MCF 10A (cell line): Measurements from ENCODE around the gene VAV3. TPM values are rescaled to one million over a fixed set of nuclear protein-coding genes. Genes with fewer than 3 reads are reported as not detected.

ENCODE experiments used
- BruUV-seq: library from RNA; stranded (reverse); fragments of 400-500 nt; replicated peaks from 2 replicates; lab custom pipeline; 2021; lab: Mats Ljungman, UMichigan
- CTCF ChIA-PET: fragments of 300-600 bp; sonication (Branson Sonifier 250); formaldehyde crosslinking; extraction: SDS; loops from one replicate; lab custom pipeline; 2021; ENCODE audit warnings: antibody characterized with exemption, inconsistent platforms; lab: Yijun Ruan, JAX
- POLR2A ChIA-PET: fragments of 300-600, 350-650 bp; sonication (Branson Sonifier 250); formaldehyde crosslinking; extraction: SDS; loops from one replicate; lab custom pipeline; 2020; ENCODE audit warnings: antibody characterized with exemption, inconsistent platforms; lab: Yijun Ruan, JAX
- DNase-seq: peaks from one replicate; pipeline ENCODE4 v3.0.0-alpha.2; 2018; ENCODE audit not compliant: unreplicated experiment
- H3K27ac Mint-ChIP-seq: one replicate; pipeline ENCODE4 v1.8.0; 2022; ENCODE audit warnings: mild to moderate bottlenecking, low read depth, mixed read lengths; ENCODE audit not compliant: unreplicated experiment
- H3K27me3 Mint-ChIP-seq: one replicate; pipeline ENCODE4 v1.8.0; 2022; ENCODE audit warnings: mixed read lengths; ENCODE audit not compliant: insufficient read depth, unreplicated experiment
- H3K36me3 Mint-ChIP-seq: one replicate; pipeline ENCODE4 v1.8.0; 2022; ENCODE audit warnings: mild to moderate bottlenecking, moderate library complexity, mixed read lengths; ENCODE audit not compliant: insufficient read depth, unreplicated experiment
- H3K4me1 Mint-ChIP-seq: one replicate; pipeline ENCODE4 v1.8.0; 2022; ENCODE audit warnings: mixed read lengths; ENCODE audit not compliant: insufficient read depth, unreplicated experiment
- H3K4me3 Mint-ChIP-seq: one replicate; pipeline ENCODE4 v1.8.0; 2022; ENCODE audit warnings: mild to moderate bottlenecking, moderate library complexity, mixed read lengths; ENCODE audit not compliant: unreplicated experiment
- H3K9me3 Mint-ChIP-seq: one replicate; pipeline ENCODE4 v1.8.0; 2022; ENCODE audit warnings: mixed read lengths; ENCODE audit not compliant: unreplicated experiment
- CTCF ChIP-seq: fragments of 200-600 bp; IDR thresholded peaks from one replicate; pipeline ENCODE4 v1.8.0; 2022; ENCODE audit warnings: antibody characterized with exemption, mild to moderate bottlenecking; ENCODE audit not compliant: unreplicated experiment
- intact Hi-C: fragments of 100-400 bp; cut with micrococcal nuclease; formaldehyde crosslinking; loops from 2 replicates; pipeline ENCODE4 v1.14.1; 2022
- total RNA-seq: library from RNA; stranded (reverse); gene quantifications from 2 replicates; pipeline ENCODE4 v1.2.3, GENCODE V29; 2022

VAV3 gene
- total RNA-seq, 1 experiment from 2014 or later: 2.0 TPM

- intact Hi-C loops: loop anchor here (10.0 kb wide), 1 partner anchor 162 kb away; no protein-coding TSS in a partner anchor
- BruUV-seq: no TSS peak
- no peaks in the 10 kb centered on the region for H3K9me3 Mint-ChIP-seq
- POLR2A ChIA-PET: no interaction called here
- TF ChIP-seq CTCF: no peak
- H3K36me3 Mint-ChIP-seq: no peaks in the 10 kb centered on the region
- DNase-seq: no peak
- no peak overlapping the region for H3K27ac Mint-ChIP-seq
- peaks cover 10% of the 10 kb centered on the region for H3K27me3 Mint-ChIP-seq
- CTCF ChIA-PET: interaction anchor here (0.6 to 1.7 kb wide), 2 partner anchors 79 to 162 kb away, joined by 3 to 5 read pairs; no protein-coding TSS in a partner anchor
- H3K4me3 Mint-ChIP-seq: no peak overlapping the region
- H3K4me1 Mint-ChIP-seq: peaks cover 13% of the 10 kb centered on the region
Observed at GRCh38 chr1:107963008-107963407, 2.0 kb downstream of the VAV3 start.

DNA sequence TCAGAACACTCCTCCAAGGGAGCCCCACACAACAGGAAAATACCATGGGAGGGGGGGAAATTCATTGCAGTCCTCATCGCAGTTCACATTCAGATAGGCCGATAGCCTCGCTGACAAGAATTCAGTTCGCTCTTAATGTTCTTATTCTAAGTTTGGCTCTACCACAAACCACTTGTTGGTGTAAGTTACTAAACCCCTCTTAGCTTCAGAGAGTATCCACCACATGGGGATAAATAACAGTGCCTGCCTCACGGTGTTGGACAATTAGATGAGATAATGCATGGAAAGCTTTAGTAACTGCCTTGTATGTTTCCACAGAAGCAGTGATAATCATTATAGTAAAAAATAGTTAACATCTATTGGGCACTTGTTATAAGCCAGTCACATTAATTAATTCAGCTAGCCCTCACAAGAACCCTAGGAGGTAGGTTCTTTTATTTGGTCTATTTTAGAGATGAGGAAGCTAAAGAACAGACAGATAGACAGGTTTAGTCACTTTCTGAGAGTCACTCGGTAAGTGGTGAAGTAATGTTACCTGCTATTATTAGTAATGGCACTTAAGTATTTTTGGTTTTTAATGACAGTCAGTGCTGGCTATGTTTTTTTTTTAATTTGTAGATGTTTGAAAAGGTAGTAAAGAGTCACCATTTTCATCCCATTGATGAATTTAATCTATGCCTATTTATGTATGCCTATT, 10.1 kb downstream of the VAV3 start:
- no peaks in the 10 kb centered on the region for H3K4me1 Mint-ChIP-seq
- H3K27me3 Mint-ChIP-seq: no peaks in the 10 kb centered on the region
- DNase-seq: no peak
- intact Hi-C loops: no loop called here
- no TSS peak for BruUV-seq
- no peaks in the 10 kb centered on the region for H3K9me3 Mint-ChIP-seq
- H3K27ac Mint-ChIP-seq: no peak overlapping the region
- CTCF ChIA-PET: no interaction called here
- H3K36me3 Mint-ChIP-seq: no peaks in the 10 kb centered on the region
- H3K4me3 Mint-ChIP-seq: no peak overlapping the region
- no peak for TF ChIP-seq CTCF
- POLR2A ChIA-PET: no interaction called here

GRCh38 chr1:107954126-107954525, 10.9 kb downstream of the VAV3 start:
- no peak overlapping the region for H3K4me3 Mint-ChIP-seq
- POLR2A ChIA-PET: no interaction called here
- intact Hi-C loops: no loop called here
- H3K27ac Mint-ChIP-seq: no peak overlapping the region
- TF ChIP-seq CTCF: no peak
- no peaks in the 10 kb centered on the region for H3K36me3 Mint-ChIP-seq
- DNase-seq: no peak
- CTCF ChIA-PET: interaction anchor here (0.6 kb wide), 1 partner anchor 74 kb away, joined by 4 read pairs; no protein-coding TSS in a partner anchor
- H3K4me1 Mint-ChIP-seq: no peaks in the 10 kb centered on the region
- no peaks in the 10 kb centered on the region for H3K27me3 Mint-ChIP-seq
- BruUV-seq: no TSS peak
- H3K9me3 Mint-ChIP-seq: no peaks in the 10 kb centered on the region

DNA sequence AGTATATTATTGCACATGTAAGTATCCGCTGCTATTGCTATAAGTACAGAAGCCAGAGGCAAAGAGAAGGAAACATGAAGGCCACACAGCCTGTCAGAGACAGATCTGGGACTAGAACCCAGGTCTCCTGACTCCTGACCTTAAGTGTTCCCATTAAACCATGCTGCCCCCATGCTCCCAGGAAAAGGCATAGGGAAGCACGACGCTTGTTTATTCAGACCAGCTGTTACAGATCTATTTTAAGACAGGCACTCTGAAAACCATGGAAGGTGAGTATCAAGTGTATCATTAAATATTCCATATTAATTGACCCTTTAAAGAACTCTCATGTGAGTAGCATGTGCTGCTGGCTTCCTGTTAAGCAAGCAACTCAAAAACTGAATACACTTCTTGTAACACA, 11.4 kb downstream of the VAV3 start:
- H3K4me3 Mint-ChIP-seq: no peak overlapping the region
- TF ChIP-seq CTCF: no peak
- no peaks in the 10 kb centered on the region for H3K36me3 Mint-ChIP-seq
- H3K27ac Mint-ChIP-seq: no peak overlapping the region
- BruUV-seq: no TSS peak
- no peaks in the 10 kb centered on the region for H3K9me3 Mint-ChIP-seq
- no peaks in the 10 kb centered on the region for H3K4me1 Mint-ChIP-seq
- intact Hi-C loops: no loop called here
- POLR2A ChIA-PET: no interaction called here
- H3K27me3 Mint-ChIP-seq: no peaks in the 10 kb centered on the region
- CTCF ChIA-PET: no interaction called here
- no peak for DNase-seq
